ENCODE results near the gene LIMS1. TPM values are rescaled to one million over a fixed set of nuclear protein-coding genes. Genes with fewer than 3 reads are reported as not detected.
A peak's percentile ranks its signal among the peaks of the same experiment; 100 is the strongest.
"Not testable (repeated sequence)": the region's sequence is repeated elsewhere in the genome, so short reads cannot be mapped to it uniquely, and the experiment has no call there.

LIMS1 gene
- total RNA-seq, 4 donors from 2014 or later: 43.6 to 89.3 (median 59.6) TPM

- intact Hi-C loops (cut with DNase I; ENCODE audit: low total_unique reads): no loop called here
- TF ChIP-seq CTCF (IDR thresholded peaks at IDR 0.05) (no peak), POLR2A (IDR thresholded peaks at IDR 0.05) (no peak)
- peak in 1 of 2 donors; percentile 48 for DNase-seq (ENCODE audit: low spot score in 2 of 2)
- WGBS, 2 donors: 90 to 100% methylated on average over 1 of the region's 1 CpG
- H3K4me3 ChIP-seq (ENCODE audit: low read depth, poor library complexity, severe bottlenecking): no peak overlapping the region
These were observed 170.6 kb downstream of the LIMS1 start for GRCh38 chr2:108704871-108705270.

GRCh38 chr2:108707300-108707699 lies 173.0 kb downstream of the LIMS1 start:
- TF ChIP-seq CTCF (IDR thresholded peaks at IDR 0.05) (no peak), POLR2A (IDR thresholded peaks at IDR 0.05) (no peak)
- no peak for DNase-seq (ENCODE audit: low spot score in 2 of 2)
- no peak overlapping the region for H3K4me3 ChIP-seq (ENCODE audit: low read depth, poor library complexity, severe bottlenecking)
- intact Hi-C loops (cut with DNase I; ENCODE audit: low total_unique reads): no loop called here

- intact Hi-C loops (cut with DNase I; ENCODE audit: low total_unique reads): loop anchor here (10.0 kb wide), 1 partner anchor 182 kb away; the partner anchor contains the start of gene LIMS1
- H3K4me3 ChIP-seq (ENCODE audit: low read depth, poor library complexity, severe bottlenecking); DNase-seq (ENCODE audit: low spot score in 2 of 2): not testable (repeated sequence)
- 69 to 75% methylated on average over 6 of the region's 6 CpGs for WGBS, 2 donors
These were observed 182.7 kb downstream of the LIMS1 start for GRCh38 chr2:108716971-108717370.

DNA sequence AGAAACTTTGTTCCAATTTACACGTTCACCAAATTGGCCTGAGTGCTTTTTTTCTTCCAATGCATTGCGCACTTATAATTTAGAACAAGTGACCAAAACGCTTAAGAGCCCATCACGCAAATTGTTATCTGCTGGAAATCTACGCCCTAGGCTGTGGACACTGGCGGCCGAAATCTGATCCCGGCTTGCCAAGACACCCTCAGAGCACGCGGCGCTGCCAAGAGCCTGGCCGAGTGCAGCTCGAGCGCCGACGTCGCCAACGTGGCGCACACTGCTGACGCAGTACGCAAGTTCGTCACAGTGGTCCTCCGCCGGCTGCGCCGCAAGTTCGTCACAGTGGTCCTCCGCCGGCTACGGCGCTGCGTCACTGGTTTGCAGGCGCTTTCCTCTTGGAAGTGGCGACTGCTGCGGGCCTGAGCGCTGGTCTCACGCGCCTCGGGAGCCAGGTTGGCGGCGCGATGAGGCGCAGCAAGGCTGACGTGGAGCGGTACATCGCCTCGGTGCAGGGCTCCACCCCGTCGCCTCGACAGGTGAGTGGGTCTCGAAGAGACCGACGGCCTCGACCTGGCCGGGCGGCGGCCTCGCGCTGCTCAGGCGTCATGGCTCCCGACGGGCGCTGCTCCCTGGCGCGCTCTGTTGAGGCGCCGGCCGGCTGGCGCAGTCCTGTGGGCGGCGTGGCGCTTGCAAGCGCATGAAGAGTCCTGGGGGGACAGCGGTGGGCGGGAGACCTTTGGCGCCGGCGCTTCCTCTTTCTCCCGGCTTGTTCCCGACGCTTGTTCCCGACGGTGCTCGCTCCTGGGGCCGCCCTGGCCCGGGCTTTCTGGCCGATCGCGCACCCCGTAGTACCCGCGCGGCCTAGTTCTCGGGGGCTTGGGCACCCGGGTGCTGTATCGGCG lies 185.1 kb downstream of the LIMS1 start, which contains the start of gene RANBP2:
Gene RANBP2, plus strand, starts transcription at position 334 of the 896 bp plus-strand sequence. Its CDS starts 125 bp downstream, at position 459.
- H3K4me3 ChIP-seq (ENCODE audit: low read depth, poor library complexity, severe bottlenecking): peak within 1 kb of the TSS; percentile 80
- intact Hi-C loops (cut with DNase I; ENCODE audit: low total_unique reads): loop anchor here (10.0 kb wide), 1 partner anchor 185 kb away; the partner anchor contains the start of gene LIMS1
- TF ChIP-seq POLR2A (IDR thresholded peaks at IDR 0.05) (peak in 1 of 2 donors; percentile 82), CTCF (IDR thresholded peaks at IDR 0.05) (no peak)
- DNase-seq (ENCODE audit: low spot score in 2 of 2): peak; percentile 92 to 99
- 0 to 2% methylated on average over 51 to 59 of the region's 97 CpGs for WGBS, 2 donors

- intact Hi-C loops (cut with DNase I; ENCODE audit: low total_unique reads): not testable (repeated sequence)
- WGBS, 2 donors: 79 to 83% methylated on average over 9 of the region's 9 CpGs
These were observed 191.8 kb downstream of the LIMS1 start for GRCh38 chr2:108726048-108726447.

DNA sequence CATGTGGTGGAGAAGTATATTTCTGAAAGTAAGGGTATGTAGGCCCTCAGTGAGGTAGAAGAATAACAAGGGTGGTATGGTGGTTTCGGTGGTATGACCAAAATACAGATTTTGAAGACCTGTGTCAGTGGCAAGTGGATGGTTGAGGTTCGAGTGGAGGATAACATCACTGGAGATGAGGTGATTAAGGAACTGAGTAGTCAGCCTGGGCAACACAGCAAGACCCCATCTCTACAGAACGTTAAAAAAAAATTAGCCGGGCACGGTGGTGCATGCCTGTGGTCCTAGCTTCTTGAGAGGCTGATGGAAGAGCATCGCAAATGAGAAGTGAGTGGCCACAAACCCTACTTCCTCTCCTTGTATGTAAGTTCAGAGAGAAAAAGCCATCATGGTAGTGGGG lies 200.4 kb downstream of the LIMS1 start:
- H3K4me3 ChIP-seq (ENCODE audit: low read depth, poor library complexity, severe bottlenecking); DNase-seq (ENCODE audit: low spot score in 2 of 2); intact Hi-C loops (cut with DNase I; ENCODE audit: low total_unique reads): not testable (repeated sequence)
- 95 to 97% methylated on average over 6 of the region's 6 CpGs for WGBS, 2 donors

More at GRCh38 chr2:108726048-108726447, 191.8 kb downstream of the LIMS1 start:
- DNase-seq (ENCODE audit: low spot score in 2 of 2); H3K4me3 ChIP-seq (ENCODE audit: low read depth, poor library complexity, severe bottlenecking): not testable (repeated sequence)

Other genes with a start within 250 kb of the LIMS1 start
- gene SULT1C2, start 245.6 kb upstream of the LIMS1 start, total RNA-seq: under 1 TPM in 2 of 4 donors, not detected in 2; 0.23 to 0.42 TPM
- gene SULT1C4, start 156.5 kb upstream of the LIMS1 start, total RNA-seq: 1 to 10 TPM in 2 of 4 donors, under 1 TPM in 2; 0.17 to 2.4 (median 0.93) TPM
- 10 to 100 TPM; 19.6 to 39.5 (median 21.8) TPM for gene GCC2, start 85.3 kb upstream of the LIMS1 start, total RNA-seq
- 10 to 100 TPM; 56.0 to 64.9 (median 60.5) TPM for gene RANBP2, start 185.0 kb downstream of the LIMS1 start, total RNA-seq

All from lower leg skin (tissue), 4 donors.